HCT116 (cell line): Measurements from ENCODE around the gene TET3. TPM values are rescaled to one million over a fixed set of nuclear protein-coding genes. Genes with fewer than 3 reads are reported as not detected.

Experiments used
- ATAC-seq: fragments of 200-7000 bp; cut with Tn5 transposase; 2 replicates; pipeline ENCODE4 v1.9.1; 2020; ENCODE audit warnings: mild to moderate bottlenecking, moderate library complexity
- BruUV-seq: library from RNA; stranded (reverse); fragments of 400-500 nt; replicated peaks from 2 replicates; lab custom pipeline; 2021; lab: Mats Ljungman, UMichigan
- CTCF ChIA-PET: fragments of 300-600 bp; sonication (Branson Sonifier 250); formaldehyde crosslinking; loops from one replicate; lab custom pipeline; 2021; ENCODE audit warnings: antibody characterized with exemption; lab: Charles Lee
- POLR2A ChIA-PET: fragments of 300-600, 350-600 bp; sonication (Branson Sonifier 250); formaldehyde crosslinking; loops from one replicate; lab custom pipeline; 2021; ENCODE audit warnings: antibody characterized with exemption; lab: Charles Lee
- RAD21 ChIA-PET, 2 experiments: fragments of 300-600 bp; sonication (Branson Sonifier 250); formaldehyde crosslinking; loops; one replicate each; lab custom pipeline; 2023; ENCODE audit warnings: low total read pairs in 2 of 2; ENCODE audit not compliant: uncharacterized antibody in 2 of 2, unreplicated experiment in 2 of 2, low non-redundant PET in 1 of 2; lab: Charles Lee
- DNase-seq: peaks from one replicate; pipeline ENCODE4 v3.0.0-alpha.2; 2010; ENCODE audit warnings: low read depth, low spot score
- H2AFZ ChIP-seq: fragments of 200-600 bp; shearing (Covaris generic), sonication (generic); 2 replicates; pipeline ENCODE4 v1.6.1; 2017; ENCODE audit warnings: low read depth, mixed run types, mixed read lengths, antibody characterized with exemption, low read length; ENCODE audit not compliant: poor library complexity, severe bottlenecking
- H3K27ac ChIP-seq: 2 replicates; pipeline ENCODE4 v1.5.1; 2012; ENCODE audit warnings: low read depth, low read length
- H3K27me3 ChIP-seq: fragments of 200-600 bp; sonication (generic); 2 replicates; pipeline ENCODE4 v1.6.1; 2016; ENCODE audit warnings: mixed run types, low read length, mixed read lengths; ENCODE audit not compliant: insufficient read depth
- H3K36me3 ChIP-seq, 2 experiments: fragments of 200-500 bp in 1 of 2; fragments of 200-600 bp in 1 of 2; sonication (Bioruptor generic) in 1 of 2; sonication (generic) in 1 of 2; 2 replicates each; pipeline versions ENCODE4 v1.5.1 to v1.6.1; 2014 to 2016; ENCODE audit warnings: low read length in 2 of 2, inconsistent platforms in 1 of 2, mixed read lengths in 1 of 2, mixed run types in 1 of 2; ENCODE audit not compliant: insufficient read depth in 2 of 2, control insufficient read depth in 1 of 2
- H3K4me1 ChIP-seq, 2 experiments: fragments of 200-600 bp in 1 of 2; sonication (generic) in 1 of 2; 2 replicates each; pipeline versions ENCODE4 v1.5.1 to v1.6.1; 2012 to 2017; ENCODE audit warnings: low read length in 2 of 2, inconsistent platforms in 1 of 2, mild to moderate bottlenecking in 1 of 2, mixed read lengths in 1 of 2, mixed run types in 1 of 2, moderate library complexity in 1 of 2; ENCODE audit not compliant: insufficient read depth in 2 of 2, control insufficient read depth in 1 of 2
- H3K4me2 ChIP-seq: fragments of 200-600 bp; sonication (generic); 2 replicates; pipeline ENCODE4 v1.6.1; 2017; ENCODE audit warnings: mixed run types, low read length, mixed read lengths
- H3K4me3 ChIP-seq, 2 experiments: fragments of 200-600 bp in 1 of 2; sonication (generic) in 1 of 2; replicated peaks in 1 of 2; 2 replicates each; pipeline ENCODE4 v1.5.1; 2011 to 2016; ENCODE audit warnings: low read length in 2 of 2, control low read depth in 1 of 2, low read depth in 1 of 2, mild to moderate bottlenecking in 1 of 2, mixed read lengths in 1 of 2, mixed run types in 1 of 2
- H3K79me2 ChIP-seq: fragments of 200-600 bp; sonication (generic); 2 replicates; pipeline ENCODE4 v1.6.1; 2017; ENCODE audit warnings: mild to moderate bottlenecking, mixed run types, low read length, moderate library complexity, mixed read lengths; ENCODE audit not compliant: insufficient read depth
- H3K9ac ChIP-seq: fragments of 200-600 bp; sonication (generic); 2 replicates; pipeline ENCODE4 v1.6.1; 2016; ENCODE audit warnings: low read length, mixed read lengths
- H3K9me2 ChIP-seq: fragments of 200-600 bp; sonication (generic), shearing (Covaris generic); 2 replicates; pipeline ENCODE4 v1.6.1; 2017; ENCODE audit warnings: mixed run types, mild to moderate bottlenecking, moderate library complexity; ENCODE audit not compliant: insufficient read depth
- H3K9me3 ChIP-seq, 2 experiments: fragments of 200-500 bp in 1 of 2; fragments of 200-600 bp in 1 of 2; sonication (Bioruptor generic) in 1 of 2; sonication (generic) in 1 of 2; 2 replicates each; pipeline ENCODE4 v1.6.1; 2014 to 2017; ENCODE audit warnings: low read length in 2 of 2, mixed read lengths in 2 of 2, inconsistent platforms in 1 of 2, low read depth in 1 of 2, mild to moderate bottlenecking in 1 of 2, mixed run types in 1 of 2, moderate library complexity in 1 of 2; ENCODE audit not compliant: control insufficient read depth in 1 of 2, insufficient read depth in 1 of 2
- H4K20me1 ChIP-seq: fragments of 200-600 bp; sonication (generic), shearing (Covaris generic); 2 replicates; pipeline ENCODE4 v1.6.1; 2017; ENCODE audit warnings: mixed run types, mild to moderate bottlenecking, moderate library complexity; ENCODE audit not compliant: insufficient read depth
- CBX3 ChIP-seq: IDR thresholded peaks from 2 replicates; pipeline ENCODE4 v1.6.1; 2012; ENCODE audit warnings: low read depth
- EZH2phosphoT487 ChIP-seq: fragments of 200-600 bp; IDR thresholded peaks from 2 replicates; pipeline ENCODE4 v1.6.1; 2018; ENCODE audit warnings: antibody characterized with exemption, borderline replicate concordance
- FOSL1 ChIP-seq: IDR thresholded peaks from 2 replicates; pipeline ENCODE4 v1.6.1; 2012; ENCODE audit warnings: low read depth
- RAD21 ChIP-seq: IDR thresholded peaks from 2 replicates; pipeline ENCODE4 v1.6.1; 2012; ENCODE audit warnings: low read depth, mild to moderate bottlenecking
- SP1 ChIP-seq: IDR thresholded peaks from 2 replicates; pipeline ENCODE4 v1.6.1; 2012; ENCODE audit warnings: low read depth
- intact Hi-C: fragments of 100-400 bp; cut with micrococcal nuclease; formaldehyde crosslinking; loops from 2 replicates; pipeline ENCODE4 v1.10.0; 2022
- total RNA-seq: library from RNA; stranded (reverse); gene quantifications from one replicate; pipeline ENCODE4 v1.2.1, GENCODE V29; 2021; ENCODE audit not compliant: unreplicated experiment
- TF ChIP-seq, protein P1 (sequence below): IDR thresholded peaks from 2 replicates; pipeline ENCODE4 v1.6.1; 2011; ENCODE audit warnings: mild to moderate bottlenecking, low read length, moderate library complexity; ENCODE audit not compliant: insufficient replicate concordance; ENCODE audit errors: extremely low read depth
- TF ChIP-seq, protein P2 (sequence below), 3 experiments: fragments of 200-600 bp in 1 of 3; sonication (generic) in 1 of 3; IDR thresholded peaks in 2 of 3; conservative IDR thresholded peaks in 1 of 3; 2 replicates each; pipeline ENCODE4 v1.5.1; 2012 to 2017; ENCODE audit warnings: low read depth in 2 of 3, low read length in 2 of 3, antibody characterized with exemption in 1 of 3, borderline replicate concordance in 1 of 3, control low read depth in 1 of 3, mild to moderate bottlenecking in 1 of 3, mixed read lengths in 1 of 3, mixed run types in 1 of 3, moderate library complexity in 1 of 3; ENCODE audit not compliant: insufficient read depth in 1 of 3

TET3 gene
- total RNA-seq, 1 experiment from 2014 or later, result 15.4 TPM

DNA sequence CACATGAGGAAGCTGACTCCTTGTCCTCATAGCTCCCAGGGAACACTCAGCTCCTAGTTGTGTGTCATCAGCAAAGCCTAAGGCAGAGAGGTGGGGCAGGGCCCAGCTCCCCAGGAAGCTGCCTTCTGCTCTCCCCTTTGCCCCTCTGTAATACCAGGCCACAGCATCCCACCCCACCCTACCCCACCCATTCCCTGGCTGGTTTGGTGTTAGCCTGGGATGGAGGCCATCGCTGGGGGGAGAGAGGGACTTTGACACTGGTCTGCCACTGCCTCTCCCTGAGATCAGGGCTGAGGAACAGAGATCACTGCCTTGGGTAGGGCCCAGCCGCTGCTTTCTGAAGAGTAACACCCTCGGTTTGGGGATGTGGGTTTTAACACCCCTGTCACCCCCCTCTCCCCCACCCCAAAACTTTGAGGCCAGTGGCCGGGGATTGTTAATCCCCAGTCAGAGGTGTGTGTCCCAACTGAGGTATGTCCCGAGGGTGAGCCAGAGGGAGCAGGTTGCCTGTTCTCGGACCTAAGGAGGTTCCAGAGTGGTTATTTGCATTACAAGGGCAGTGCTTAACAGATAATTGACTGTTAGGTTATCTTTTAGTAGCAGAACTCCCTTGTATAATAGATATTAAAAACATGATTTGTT, 41.4 kb downstream of the TET3 start:
- RAD21 ChIA-PET, result no interaction called here
- Histone ChIP-seq H3K4me1 (no peaks in the 10 kb centered on the region), H2AFZ (no peak overlapping the region), H3K4me2 (no peak overlapping the region), H3K27me3 (no peaks in the 10 kb centered on the region), H4K20me1 (peaks cover 25% of the 10 kb centered on the region), H3K9me3 (no peaks in the 10 kb centered on the region), H3K9ac (no peak overlapping the region), H3K9me2 (no peaks in the 10 kb centered on the region), H3K36me3 (no peaks in the 10 kb centered on the region), H3K27ac (no peak overlapping the region), H3K4me3 (no peak overlapping the region), H3K79me2 (peaks cover 89% of the 10 kb centered on the region)
- TF ChIP-seq FOSL1 (no peak), CBX3 (no peak), SP1 (no peak), RAD21 (no peak), EZH2phosphoT487 (no peak)
- TF ChIP-seq, protein P1, sequence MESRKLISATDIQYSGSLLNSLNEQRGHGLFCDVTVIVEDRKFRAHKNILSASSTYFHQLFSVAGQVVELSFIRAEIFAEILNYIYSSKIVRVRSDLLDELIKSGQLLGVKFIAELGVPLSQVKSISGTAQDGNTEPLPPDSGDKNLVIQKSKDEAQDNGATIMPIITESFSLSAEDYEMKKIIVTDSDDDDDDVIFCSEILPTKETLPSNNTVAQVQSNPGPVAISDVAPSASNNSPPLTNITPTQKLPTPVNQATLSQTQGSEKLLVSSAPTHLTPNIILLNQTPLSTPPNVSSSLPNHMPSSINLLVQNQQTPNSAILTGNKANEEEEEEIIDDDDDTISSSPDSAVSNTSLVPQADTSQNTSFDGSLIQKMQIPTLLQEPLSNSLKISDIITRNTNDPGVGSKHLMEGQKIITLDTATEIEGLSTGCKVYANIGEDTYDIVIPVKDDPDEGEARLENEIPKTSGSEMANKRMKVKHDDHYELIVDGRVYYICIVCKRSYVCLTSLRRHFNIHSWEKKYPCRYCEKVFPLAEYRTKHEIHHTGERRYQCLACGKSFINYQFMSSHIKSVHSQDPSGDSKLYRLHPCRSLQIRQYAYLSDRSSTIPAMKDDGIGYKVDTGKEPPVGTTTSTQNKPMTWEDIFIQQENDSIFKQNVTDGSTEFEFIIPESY, result no peak
- TF ChIP-seq, protein P2, sequence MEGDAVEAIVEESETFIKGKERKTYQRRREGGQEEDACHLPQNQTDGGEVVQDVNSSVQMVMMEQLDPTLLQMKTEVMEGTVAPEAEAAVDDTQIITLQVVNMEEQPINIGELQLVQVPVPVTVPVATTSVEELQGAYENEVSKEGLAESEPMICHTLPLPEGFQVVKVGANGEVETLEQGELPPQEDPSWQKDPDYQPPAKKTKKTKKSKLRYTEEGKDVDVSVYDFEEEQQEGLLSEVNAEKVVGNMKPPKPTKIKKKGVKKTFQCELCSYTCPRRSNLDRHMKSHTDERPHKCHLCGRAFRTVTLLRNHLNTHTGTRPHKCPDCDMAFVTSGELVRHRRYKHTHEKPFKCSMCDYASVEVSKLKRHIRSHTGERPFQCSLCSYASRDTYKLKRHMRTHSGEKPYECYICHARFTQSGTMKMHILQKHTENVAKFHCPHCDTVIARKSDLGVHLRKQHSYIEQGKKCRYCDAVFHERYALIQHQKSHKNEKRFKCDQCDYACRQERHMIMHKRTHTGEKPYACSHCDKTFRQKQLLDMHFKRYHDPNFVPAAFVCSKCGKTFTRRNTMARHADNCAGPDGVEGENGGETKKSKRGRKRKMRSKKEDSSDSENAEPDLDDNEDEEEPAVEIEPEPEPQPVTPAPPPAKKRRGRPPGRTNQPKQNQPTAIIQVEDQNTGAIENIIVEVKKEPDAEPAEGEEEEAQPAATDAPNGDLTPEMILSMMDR (IDR thresholded peaks at IDR 0.05 in 2 of 3, conservative IDR thresholded peaks at IDR 0.05 in 1 of 3; ENCODE audit: borderline replicate concordance in 1 of 3, insufficient read depth in 1 of 3, low read depth in 2 of 3, low read length in 2 of 3), result no peak
- no peak for DNase-seq
- BruUV-seq, result no TSS peak
- POLR2A ChIA-PET, result no interaction called here
- ATAC-seq, result no peak
- CTCF ChIA-PET, result no interaction called here
- intact Hi-C loops, result no loop called here
